ENCODE results near the gene STK24.

STK24 gene

DNA sequence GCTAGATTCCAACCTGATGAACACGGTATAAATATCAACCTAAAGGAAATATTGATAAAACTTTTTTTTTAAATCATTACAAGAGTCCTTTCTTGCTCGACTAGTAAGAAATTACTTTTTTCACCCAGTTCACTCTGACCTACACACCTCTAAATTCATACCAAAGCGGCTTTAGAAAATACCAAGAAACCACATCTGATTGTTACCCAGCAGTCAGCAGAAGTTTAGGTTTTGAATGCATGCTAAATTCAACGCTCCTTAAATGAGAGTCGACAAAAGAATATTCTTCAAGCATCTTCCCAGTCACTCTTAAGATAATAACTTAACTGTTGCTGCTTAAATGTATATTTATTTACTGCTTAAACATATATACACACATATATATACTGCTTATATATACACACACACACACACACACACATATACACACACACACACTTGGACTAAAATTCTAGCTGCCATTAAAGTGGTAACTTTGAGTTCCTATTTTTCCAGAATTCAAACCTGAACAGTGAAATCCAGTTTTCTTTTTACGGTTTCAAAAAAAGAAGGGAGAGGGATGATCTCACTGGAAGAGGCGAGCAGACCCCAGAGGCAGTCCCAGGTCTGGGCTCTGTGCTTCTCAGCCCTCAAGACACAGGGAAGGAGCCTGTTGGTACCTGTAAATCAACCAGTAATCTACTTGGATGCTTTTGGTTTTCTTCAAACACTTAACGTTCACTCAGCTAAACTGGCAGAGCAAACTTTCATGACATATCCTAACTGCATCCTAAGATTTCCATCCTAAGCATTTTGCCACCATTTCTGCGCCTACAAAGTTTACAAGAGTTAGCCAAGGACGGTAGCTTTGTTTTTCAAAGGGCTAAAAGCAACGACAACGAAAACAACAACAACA lies 1.7 kb downstream of the STK24 start:
- TF ChIP-seq ZFP30 (CRISPR knock-in tag; IDR thresholded peaks at IDR 0.05) (no peak), ZFP3 (CRISPR knock-in tag; IDR thresholded peaks at IDR 0.05) (no peak), TOX (CRISPR knock-in tag; IDR thresholded peaks at IDR 0.05; ENCODE audit: borderline replicate concordance) (no peak), ESRRG (CRISPR knock-in tag; IDR thresholded peaks at IDR 0.05) (no peak), CSDC2 (CRISPR knock-in tag; IDR thresholded peaks at IDR 0.05) (no peak), TCF4 (CRISPR knock-in tag; IDR thresholded peaks at IDR 0.05; ENCODE audit: borderline replicate concordance) (no peak), ARNTL (CRISPR knock-in tag; IDR thresholded peaks at IDR 0.05; ENCODE audit: borderline replicate concordance, low read depth) (no peak), ZNF70 (CRISPR knock-in tag; IDR thresholded peaks at IDR 0.05) (no peak), PPARA (CRISPR knock-in tag; IDR thresholded peaks at IDR 0.05; ENCODE audit: borderline replicate concordance) (no peak), OSR1 (CRISPR knock-in tag; IDR thresholded peaks at IDR 0.05) (no peak), ISL1 (CRISPR knock-in tag; IDR thresholded peaks at IDR 0.05) (no peak), ZNF8 (CRISPR knock-in tag; IDR thresholded peaks at IDR 0.05) (no peak), ZNF565 (CRISPR knock-in tag; conservative IDR thresholded peaks at IDR 0.05; ENCODE audit: low read depth) (no peak), ZC3H10 (CRISPR knock-in tag; IDR thresholded peaks at IDR 0.05) (no peak)
- TF ChIP-seq, protein P1, sequence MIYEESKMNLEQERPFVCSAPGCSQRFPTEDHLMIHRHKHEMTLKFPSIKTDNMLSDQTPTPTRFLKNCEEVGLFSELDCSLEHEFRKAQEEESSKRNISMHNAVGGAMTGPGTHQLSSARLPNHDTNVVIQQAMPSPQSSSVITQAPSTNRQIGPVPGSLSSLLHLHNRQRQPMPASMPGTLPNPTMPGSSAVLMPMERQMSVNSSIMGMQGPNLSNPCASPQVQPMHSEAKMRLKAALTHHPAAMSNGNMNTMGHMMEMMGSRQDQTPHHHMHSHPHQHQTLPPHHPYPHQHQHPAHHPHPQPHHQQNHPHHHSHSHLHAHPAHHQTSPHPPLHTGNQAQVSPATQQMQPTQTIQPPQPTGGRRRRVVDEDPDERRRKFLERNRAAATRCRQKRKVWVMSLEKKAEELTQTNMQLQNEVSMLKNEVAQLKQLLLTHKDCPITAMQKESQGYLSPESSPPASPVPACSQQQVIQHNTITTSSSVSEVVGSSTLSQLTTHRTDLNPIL (CRISPR knock-in tag; IDR thresholded peaks at IDR 0.05; ENCODE audit: low read depth) = no peak
- TF ChIP-seq, protein P2, sequence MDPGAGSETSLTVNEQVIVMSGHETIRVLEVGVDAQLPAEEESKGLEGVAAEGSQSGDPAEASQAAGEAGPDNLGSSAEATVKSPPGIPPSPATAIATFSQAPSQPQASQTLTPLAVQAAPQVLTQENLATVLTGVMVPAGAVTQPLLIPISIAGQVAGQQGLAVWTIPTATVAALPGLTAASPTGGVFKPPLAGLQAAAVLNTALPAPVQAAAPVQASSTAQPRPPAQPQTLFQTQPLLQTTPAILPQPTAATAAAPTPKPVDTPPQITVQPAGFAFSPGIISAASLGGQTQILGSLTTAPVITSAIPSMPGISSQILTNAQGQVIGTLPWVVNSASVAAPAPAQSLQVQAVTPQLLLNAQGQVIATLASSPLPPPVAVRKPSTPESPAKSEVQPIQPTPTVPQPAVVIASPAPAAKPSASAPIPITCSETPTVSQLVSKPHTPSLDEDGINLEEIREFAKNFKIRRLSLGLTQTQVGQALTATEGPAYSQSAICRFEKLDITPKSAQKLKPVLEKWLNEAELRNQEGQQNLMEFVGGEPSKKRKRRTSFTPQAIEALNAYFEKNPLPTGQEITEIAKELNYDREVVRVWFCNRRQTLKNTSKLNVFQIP (CRISPR knock-in tag; IDR thresholded peaks at IDR 0.05; ENCODE audit: borderline replicate concordance, low read depth) = no peak
- TF ChIP-seq, protein P3, sequence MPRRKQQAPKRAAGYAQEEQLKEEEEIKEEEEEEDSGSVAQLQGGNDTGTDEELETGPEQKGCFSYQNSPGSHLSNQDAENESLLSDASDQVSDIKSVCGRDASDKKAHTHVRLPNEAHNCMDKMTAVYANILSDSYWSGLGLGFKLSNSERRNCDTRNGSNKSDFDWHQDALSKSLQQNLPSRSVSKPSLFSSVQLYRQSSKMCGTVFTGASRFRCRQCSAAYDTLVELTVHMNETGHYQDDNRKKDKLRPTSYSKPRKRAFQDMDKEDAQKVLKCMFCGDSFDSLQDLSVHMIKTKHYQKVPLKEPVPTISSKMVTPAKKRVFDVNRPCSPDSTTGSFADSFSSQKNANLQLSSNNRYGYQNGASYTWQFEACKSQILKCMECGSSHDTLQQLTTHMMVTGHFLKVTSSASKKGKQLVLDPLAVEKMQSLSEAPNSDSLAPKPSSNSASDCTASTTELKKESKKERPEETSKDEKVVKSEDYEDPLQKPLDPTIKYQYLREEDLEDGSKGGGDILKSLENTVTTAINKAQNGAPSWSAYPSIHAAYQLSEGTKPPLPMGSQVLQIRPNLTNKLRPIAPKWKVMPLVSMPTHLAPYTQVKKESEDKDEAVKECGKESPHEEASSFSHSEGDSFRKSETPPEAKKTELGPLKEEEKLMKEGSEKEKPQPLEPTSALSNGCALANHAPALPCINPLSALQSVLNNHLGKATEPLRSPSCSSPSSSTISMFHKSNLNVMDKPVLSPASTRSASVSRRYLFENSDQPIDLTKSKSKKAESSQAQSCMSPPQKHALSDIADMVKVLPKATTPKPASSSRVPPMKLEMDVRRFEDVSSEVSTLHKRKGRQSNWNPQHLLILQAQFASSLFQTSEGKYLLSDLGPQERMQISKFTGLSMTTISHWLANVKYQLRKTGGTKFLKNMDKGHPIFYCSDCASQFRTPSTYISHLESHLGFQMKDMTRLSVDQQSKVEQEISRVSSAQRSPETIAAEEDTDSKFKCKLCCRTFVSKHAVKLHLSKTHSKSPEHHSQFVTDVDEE (CRISPR knock-in tag; IDR thresholded peaks at IDR 0.05) = no peak
- TF ChIP-seq, protein P4, sequence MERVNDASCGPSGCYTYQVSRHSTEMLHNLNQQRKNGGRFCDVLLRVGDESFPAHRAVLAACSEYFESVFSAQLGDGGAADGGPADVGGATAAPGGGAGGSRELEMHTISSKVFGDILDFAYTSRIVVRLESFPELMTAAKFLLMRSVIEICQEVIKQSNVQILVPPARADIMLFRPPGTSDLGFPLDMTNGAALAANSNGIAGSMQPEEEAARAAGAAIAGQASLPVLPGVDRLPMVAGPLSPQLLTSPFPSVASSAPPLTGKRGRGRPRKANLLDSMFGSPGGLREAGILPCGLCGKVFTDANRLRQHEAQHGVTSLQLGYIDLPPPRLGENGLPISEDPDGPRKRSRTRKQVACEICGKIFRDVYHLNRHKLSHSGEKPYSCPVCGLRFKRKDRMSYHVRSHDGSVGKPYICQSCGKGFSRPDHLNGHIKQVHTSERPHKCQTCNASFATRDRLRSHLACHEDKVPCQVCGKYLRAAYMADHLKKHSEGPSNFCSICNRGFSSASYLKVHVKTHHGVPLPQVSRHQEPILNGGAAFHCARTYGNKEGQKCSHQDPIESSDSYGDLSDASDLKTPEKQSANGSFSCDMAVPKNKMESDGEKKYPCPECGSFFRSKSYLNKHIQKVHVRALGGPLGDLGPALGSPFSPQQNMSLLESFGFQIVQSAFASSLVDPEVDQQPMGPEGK (CRISPR knock-in tag; IDR thresholded peaks at IDR 0.05; ENCODE audit: borderline replicate concordance) = no peak
- TF ChIP-seq, protein P5, sequence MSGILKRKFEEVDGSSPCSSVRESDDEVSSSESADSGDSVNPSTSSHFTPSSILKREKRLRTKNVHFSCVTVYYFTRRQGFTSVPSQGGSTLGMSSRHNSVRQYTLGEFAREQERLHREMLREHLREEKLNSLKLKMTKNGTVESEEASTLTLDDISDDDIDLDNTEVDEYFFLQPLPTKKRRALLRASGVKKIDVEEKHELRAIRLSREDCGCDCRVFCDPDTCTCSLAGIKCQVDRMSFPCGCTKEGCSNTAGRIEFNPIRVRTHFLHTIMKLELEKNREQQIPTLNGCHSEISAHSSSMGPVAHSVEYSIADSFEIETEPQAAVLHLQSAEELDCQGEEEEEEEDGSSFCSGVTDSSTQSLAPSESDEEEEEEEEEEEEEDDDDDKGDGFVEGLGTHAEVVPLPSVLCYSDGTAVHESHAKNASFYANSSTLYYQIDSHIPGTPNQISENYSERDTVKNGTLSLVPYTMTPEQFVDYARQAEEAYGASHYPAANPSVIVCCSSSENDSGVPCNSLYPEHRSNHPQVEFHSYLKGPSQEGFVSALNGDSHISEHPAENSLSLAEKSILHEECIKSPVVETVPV (CRISPR knock-in tag; IDR thresholded peaks at IDR 0.05) = no peak
- ATAC-seq = peak; percentile 16; the same call in 2 of the 3 replicates

DNA sequence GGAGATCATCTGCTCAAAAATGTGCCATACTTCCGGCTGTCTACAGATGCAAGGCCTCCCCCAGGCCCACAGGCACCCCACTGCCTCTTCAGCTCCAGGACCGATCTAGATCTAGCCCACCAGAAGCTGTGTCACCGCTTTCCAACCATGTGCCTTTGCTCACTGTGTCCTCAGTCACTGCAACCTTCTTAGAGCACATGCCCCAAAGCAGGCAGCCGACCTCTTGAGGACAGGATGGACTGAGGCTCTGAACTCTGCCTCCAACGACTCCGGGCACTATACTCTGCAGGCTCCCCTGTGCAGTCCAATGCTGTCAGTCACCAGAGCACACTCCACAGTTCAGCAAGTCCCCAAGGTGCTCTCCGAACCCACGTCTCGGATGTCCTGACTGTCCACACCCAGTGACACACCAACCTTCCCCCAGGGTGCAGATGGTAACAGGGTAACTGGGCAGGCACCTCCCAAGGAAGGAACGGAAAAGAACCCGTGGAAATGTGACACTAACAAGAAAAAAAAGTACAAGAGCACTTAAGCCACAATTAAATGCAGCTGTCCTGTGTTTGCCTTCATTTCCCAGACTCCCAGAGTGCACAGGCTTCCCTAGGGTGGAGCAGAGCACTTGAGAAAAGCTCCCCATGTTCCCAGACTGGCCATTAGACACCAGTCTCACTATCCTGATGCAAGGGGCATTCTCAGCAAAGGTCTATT lies 4.8 kb downstream of the STK24 start:
- TF ChIP-seq PPARA (CRISPR knock-in tag; IDR thresholded peaks at IDR 0.05; ENCODE audit: borderline replicate concordance) = no peak
- no peak for TF ChIP-seq OSR1 (CRISPR knock-in tag; IDR thresholded peaks at IDR 0.05)
- TF ChIP-seq, protein P4 (CRISPR knock-in tag; IDR thresholded peaks at IDR 0.05; ENCODE audit: borderline replicate concordance) = no peak
- no peak for TF ChIP-seq ESRRG (CRISPR knock-in tag; IDR thresholded peaks at IDR 0.05)
- TF ChIP-seq ARNTL (CRISPR knock-in tag; IDR thresholded peaks at IDR 0.05; ENCODE audit: borderline replicate concordance, low read depth) = no peak

More for the DNA sequence above, 4.8 kb downstream of the STK24 start:
- peak; percentile 73 for ATAC-seq
